ENCODE results near the gene MGLL. TPM values are rescaled to one million over a fixed set of nuclear protein-coding genes. Genes with fewer than 3 reads are reported as not detected.

The MGLL gene
- total RNA-seq, 2 experiments from 2014 or later: 0.28 to 0.38 TPM

DNA sequence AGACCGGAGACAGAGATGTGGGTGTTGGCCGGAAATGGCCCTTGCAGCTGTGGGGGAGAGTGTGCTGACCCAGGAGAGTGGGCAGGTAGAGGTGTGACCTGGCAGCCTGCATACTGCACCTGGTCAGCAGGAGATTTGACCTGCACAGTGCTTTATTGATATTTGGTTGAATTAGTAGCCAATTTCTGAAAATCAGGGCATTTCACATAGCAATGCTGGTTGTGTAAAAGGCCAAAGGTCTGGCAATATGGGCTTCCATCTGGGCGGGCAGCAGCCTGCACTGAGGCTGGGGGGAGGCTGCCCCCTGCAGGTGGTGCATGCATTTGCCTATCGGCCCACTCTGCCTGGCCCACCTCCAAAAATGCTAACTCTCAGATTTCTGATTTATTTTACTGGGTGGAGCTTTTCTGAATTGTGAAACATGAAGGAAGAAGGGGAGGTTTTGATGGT is 9.4 kb upstream of the MGLL start:
- peaks cover 11% of the 10 kb centered on the region for H3K9me3 Mint-ChIP-seq
- ATAC-seq (ENCODE audit: poor library complexity): no peak

DNA sequence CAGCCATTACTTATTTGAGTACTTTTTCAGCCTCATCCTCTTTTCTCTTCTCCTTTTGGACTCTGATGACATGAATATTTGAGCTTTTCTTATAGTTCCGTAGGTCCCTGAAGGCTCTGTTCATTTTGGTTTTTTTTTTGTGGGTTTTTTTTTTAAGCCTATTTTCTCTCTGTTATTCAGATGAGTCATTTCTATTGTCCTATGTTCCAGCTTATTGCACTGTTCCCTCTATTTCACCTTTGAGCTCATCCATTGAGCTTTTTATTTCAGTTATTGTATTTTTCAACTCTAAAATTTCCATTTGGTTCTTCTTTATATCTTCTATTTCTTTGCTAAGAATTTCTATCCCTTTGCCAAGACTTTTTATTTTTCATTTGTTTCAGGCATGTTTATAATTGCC is 7.2 kb upstream of the MGLL start:
- Mint-ChIP-seq H3K9me3 (peaks cover 11% of the 10 kb centered on the region), H3K4me1 (ENCODE audit: low read depth) (no peaks in the 10 kb centered on the region), H3K27me3 (peaks cover 40% of the 10 kb centered on the region), H3K36me3 (ENCODE audit: low read depth) (peaks cover 18% of the 10 kb centered on the region), H3K4me3 (no peak overlapping the region), H3K27ac (no peak overlapping the region)
- no peak overlapping the region for H3K27ac ChIP-seq (ENCODE audit: low read depth in 1 of 2, low read length in 2 of 2)
- TF ChIP-seq, protein P1, sequence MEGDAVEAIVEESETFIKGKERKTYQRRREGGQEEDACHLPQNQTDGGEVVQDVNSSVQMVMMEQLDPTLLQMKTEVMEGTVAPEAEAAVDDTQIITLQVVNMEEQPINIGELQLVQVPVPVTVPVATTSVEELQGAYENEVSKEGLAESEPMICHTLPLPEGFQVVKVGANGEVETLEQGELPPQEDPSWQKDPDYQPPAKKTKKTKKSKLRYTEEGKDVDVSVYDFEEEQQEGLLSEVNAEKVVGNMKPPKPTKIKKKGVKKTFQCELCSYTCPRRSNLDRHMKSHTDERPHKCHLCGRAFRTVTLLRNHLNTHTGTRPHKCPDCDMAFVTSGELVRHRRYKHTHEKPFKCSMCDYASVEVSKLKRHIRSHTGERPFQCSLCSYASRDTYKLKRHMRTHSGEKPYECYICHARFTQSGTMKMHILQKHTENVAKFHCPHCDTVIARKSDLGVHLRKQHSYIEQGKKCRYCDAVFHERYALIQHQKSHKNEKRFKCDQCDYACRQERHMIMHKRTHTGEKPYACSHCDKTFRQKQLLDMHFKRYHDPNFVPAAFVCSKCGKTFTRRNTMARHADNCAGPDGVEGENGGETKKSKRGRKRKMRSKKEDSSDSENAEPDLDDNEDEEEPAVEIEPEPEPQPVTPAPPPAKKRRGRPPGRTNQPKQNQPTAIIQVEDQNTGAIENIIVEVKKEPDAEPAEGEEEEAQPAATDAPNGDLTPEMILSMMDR (IDR thresholded peaks at IDR 0.05): no peak
- intact Hi-C loops (cut with DNase I, micrococcal nuclease): no loop called here
- peaks cover under 1 to 2% of the 10 kb centered on the region in 2 experiments for H3K27me3 ChIP-seq (ENCODE audit: control insufficient read depth in 1 of 2, insufficient read depth in 2 of 2, low read length in 2 of 2)
- ATAC-seq (ENCODE audit: poor library complexity): no peak
- peaks cover 14 to 23% of the 10 kb centered on the region in 2 experiments for H3K9me3 ChIP-seq (ENCODE audit: control insufficient read depth in 1 of 2, insufficient read depth in 1 of 2, low read length in 2 of 2)
- no peaks in the 10 kb centered on the region for H3K36me3 ChIP-seq (ENCODE audit: insufficient read depth, low read length)
- no peak for DNase-seq
- ChIA-PET POLR2A (no interaction called here), CTCF (no interaction called here)
- H3K4me3 ChIP-seq (ENCODE audit: low read length): no peak overlapping the region
- H3K4me1 ChIP-seq (ENCODE audit: insufficient read depth, low read length): no peaks in the 10 kb centered on the region

More for the DNA sequence above, 9.4 kb upstream of the MGLL start:
- Histone ChIP-seq H3K9me3 (ENCODE audit: control insufficient read depth in 1 of 2, insufficient read depth in 1 of 2, low read length in 2 of 2) (peaks cover 14 to 23% of the 10 kb centered on the region in 2 experiments), H3K4me3 (ENCODE audit: low read length) (no peak overlapping the region), H3K27me3 (ENCODE audit: control insufficient read depth in 1 of 2, insufficient read depth in 2 of 2, low read length in 2 of 2) (peaks cover 0 to 2% of the 10 kb centered on the region in 2 experiments), H3K36me3 (ENCODE audit: insufficient read depth, low read length) (no peaks in the 10 kb centered on the region), H3K4me1 (ENCODE audit: insufficient read depth, low read length) (no peaks in the 10 kb centered on the region), H3K27ac (ENCODE audit: low read depth in 1 of 2, low read length in 2 of 2) (no peak overlapping the region)
- Mint-ChIP-seq H3K27ac (no peak overlapping the region), H3K27me3 (peaks cover 20% of the 10 kb centered on the region), H3K36me3 (ENCODE audit: low read depth) (peaks cover 18% of the 10 kb centered on the region), H3K4me1 (ENCODE audit: low read depth) (no peaks in the 10 kb centered on the region), H3K4me3 (no peak overlapping the region)
- TF ChIP-seq, protein P1 (IDR thresholded peaks at IDR 0.05): no peak
- ChIA-PET CTCF (interaction anchor here (0.7 kb wide), 1 partner anchor 257 kb away, joined by 3 read pairs; no protein-coding TSS in a partner anchor), POLR2A (no interaction called here)
- DNase-seq: peak in 4 of 14 experiments; percentile 14 to 45 (median 30)
- intact Hi-C loops (cut with DNase I, micrococcal nuclease): loop anchor here in 1 of 2 experiments (5.0 kb wide), 1 partner anchor 179 kb away; no protein-coding TSS in a partner anchor

DNA sequence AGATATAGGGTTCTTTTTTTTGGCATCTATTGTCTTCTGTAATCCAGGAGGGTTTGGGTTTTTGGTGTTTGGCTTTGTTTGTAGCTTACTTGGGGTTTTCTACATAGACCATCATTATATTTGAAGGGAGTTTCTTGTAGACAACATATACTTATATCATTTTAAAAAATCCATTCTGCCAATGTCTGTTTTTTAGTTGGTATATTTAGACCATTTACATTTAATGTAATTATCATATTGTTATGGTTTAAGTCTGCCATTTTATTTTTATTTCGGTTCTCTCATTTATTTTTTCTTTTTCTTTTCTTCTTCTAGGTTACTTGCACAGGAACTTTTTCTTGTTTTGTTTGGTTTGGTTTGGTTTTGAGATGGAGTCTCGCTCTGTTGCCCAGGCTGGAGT is 5.5 kb upstream of the MGLL start:
- Mint-ChIP-seq H3K27me3 (peaks cover 48% of the 10 kb centered on the region), H3K4me3 (no peak overlapping the region), H3K9me3 (peaks cover 11% of the 10 kb centered on the region), H3K27ac (no peak overlapping the region), H3K4me1 (ENCODE audit: low read depth) (no peaks in the 10 kb centered on the region), H3K36me3 (ENCODE audit: low read depth) (peaks cover 18% of the 10 kb centered on the region)
- TF ChIP-seq, protein P1 (IDR thresholded peaks at IDR 0.05): no peak
- ATAC-seq (ENCODE audit: poor library complexity) (no peak), DNase-seq (no peak)
- intact Hi-C loops (cut with DNase I, micrococcal nuclease): no loop called here
- ChIA-PET POLR2A (no interaction called here), CTCF (no interaction called here)
- peaks cover 13 to 14% of the 10 kb centered on the region in 2 experiments for H3K27me3 ChIP-seq (ENCODE audit: control insufficient read depth in 1 of 2, insufficient read depth in 2 of 2, low read length in 2 of 2)
- H3K4me3 ChIP-seq (ENCODE audit: low read length): no peak overlapping the region
- peaks cover under 1% of the 10 kb centered on the region for H3K4me1 ChIP-seq (ENCODE audit: insufficient read depth, low read length)
- H3K9me3 ChIP-seq (ENCODE audit: control insufficient read depth in 1 of 2, insufficient read depth in 1 of 2, low read length in 2 of 2): peaks cover 14 to 23% of the 10 kb centered on the region in 2 experiments
- no peak overlapping the region for H3K27ac ChIP-seq (ENCODE audit: low read depth in 1 of 2, low read length in 2 of 2)
- no peaks in the 10 kb centered on the region for H3K36me3 ChIP-seq (ENCODE audit: insufficient read depth, low read length)

All from CD4-positive, alpha-beta T cell (primary cell).